HG02852 (cell line): Measurements from ENCODE around the gene PTPRM.

ENCODE experiments used
- ATAC-seq: cut with Tn5 transposase; IDR thresholded peaks from one replicate; pipeline ENCODE4 v1.9.1; 2021; ENCODE audit warnings: mild to moderate bottlenecking, moderate library complexity; ENCODE audit not compliant: unreplicated experiment

Gene PTPRM

GRCh38 chr18:8081267-8081666, 514.2 kb downstream of the PTPRM start:
- ATAC-seq, result no peak

- ATAC-seq, result no peak
These were observed 514.9 kb downstream of the PTPRM start for GRCh38 chr18:8081872-8082553.

GRCh38 chr18:8084160-8084559, 517.0 kb downstream of the PTPRM start:
- ATAC-seq, result no peak

- ATAC-seq, result no peak
These were observed 521.5 kb downstream of the PTPRM start for GRCh38 chr18:8088626-8089025.

GRCh38 chr18:8091035-8091434, 523.9 kb downstream of the PTPRM start:
- no peak for ATAC-seq

GRCh38 chr18:8095947-8096570, 528.9 kb downstream of the PTPRM start:
- ATAC-seq, result no peak

GRCh38 chr18:8097399-8097798, 530.3 kb downstream of the PTPRM start:
- ATAC-seq, result no peak

- no peak for ATAC-seq
These were observed 530.8 kb downstream of the PTPRM start for GRCh38 chr18:8097927-8098326.

- ATAC-seq, result no peak
These were observed 539.5 kb downstream of the PTPRM start for GRCh38 chr18:8106603-8107002.

- no peak for ATAC-seq
These were observed 540.3 kb downstream of the PTPRM start for GRCh38 chr18:8107426-8107825.

- ATAC-seq, result no peak
These were observed 547.4 kb downstream of the PTPRM start for GRCh38 chr18:8114480-8114879.

- no peak for ATAC-seq
These were observed 549.4 kb downstream of the PTPRM start for GRCh38 chr18:8116341-8117005.

GRCh38 chr18:8117006-8117371, 549.9 kb downstream of the PTPRM start:
- no peak for ATAC-seq

GRCh38 chr18:8121101-8121500, 554.0 kb downstream of the PTPRM start:
- ATAC-seq, result no peak

GRCh38 chr18:8121942-8122480, 554.9 kb downstream of the PTPRM start:
- no peak for ATAC-seq

GRCh38 chr18:8124232-8125146, 557.4 kb downstream of the PTPRM start:
- no peak for ATAC-seq

GRCh38 chr18:8130096-8130495, 563.0 kb downstream of the PTPRM start:
- ATAC-seq, result no peak

- ATAC-seq, result no peak
These were observed 565.9 kb downstream of the PTPRM start for GRCh38 chr18:8133032-8133431.

- ATAC-seq, result no peak
These were observed 566.8 kb downstream of the PTPRM start for GRCh38 chr18:8133888-8134287.

- no peak for ATAC-seq
These were observed 572.0 kb downstream of the PTPRM start for GRCh38 chr18:8139127-8139527.

- ATAC-seq, result no peak
These were observed 572.8 kb downstream of the PTPRM start for GRCh38 chr18:8139891-8140406.
